ENCODE measurements around the gene H6PD. TPM values are rescaled to one million over a fixed set of nuclear protein-coding genes. Genes with fewer than 3 reads are reported as not detected.
A peak's percentile ranks its signal among the peaks of the same experiment; 100 is the strongest.

The H6PD gene
- total RNA-seq, 4 donors from 2014 or later, result 37.3 to 65.1 (median 44.4) TPM

DNA sequence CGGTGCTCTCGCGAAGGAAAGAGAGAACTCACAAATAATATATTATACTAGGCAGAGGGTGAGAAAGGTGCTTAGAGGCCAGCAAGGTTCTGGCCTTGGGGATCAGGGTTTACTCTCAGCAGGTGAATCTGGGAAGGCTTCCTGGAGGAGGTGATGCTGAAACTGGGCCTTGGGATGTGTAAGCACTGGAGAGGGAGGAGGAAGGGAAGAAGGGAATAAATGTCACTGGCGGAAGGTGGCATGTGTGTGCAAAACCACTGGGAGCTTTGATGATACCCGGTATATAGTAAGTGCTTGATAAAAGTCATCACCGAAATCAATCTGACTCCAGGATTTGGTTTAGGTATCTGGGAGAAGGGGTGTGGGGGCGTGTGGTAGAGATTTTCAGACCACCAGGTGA, 82.5 kb downstream of the H6PD start:
- Histone ChIP-seq H3K27ac (no peak overlapping the region), H3K4me1 (peaks cover 20 to 21% of the 10 kb centered on the region in 2 donors), H3K27me3 (no peaks in the 10 kb centered on the region), H3K36me3 (no peaks in the 10 kb centered on the region), H3K4me3 (no peak overlapping the region), H3K9me3 (no peaks in the 10 kb centered on the region)
- DNase-seq, result no peak
- no peak for ATAC-seq
- intact Hi-C loops (cut with DNase I; ENCODE audit: low total_unique reads), result no loop called here
- TF ChIP-seq, protein P1, sequence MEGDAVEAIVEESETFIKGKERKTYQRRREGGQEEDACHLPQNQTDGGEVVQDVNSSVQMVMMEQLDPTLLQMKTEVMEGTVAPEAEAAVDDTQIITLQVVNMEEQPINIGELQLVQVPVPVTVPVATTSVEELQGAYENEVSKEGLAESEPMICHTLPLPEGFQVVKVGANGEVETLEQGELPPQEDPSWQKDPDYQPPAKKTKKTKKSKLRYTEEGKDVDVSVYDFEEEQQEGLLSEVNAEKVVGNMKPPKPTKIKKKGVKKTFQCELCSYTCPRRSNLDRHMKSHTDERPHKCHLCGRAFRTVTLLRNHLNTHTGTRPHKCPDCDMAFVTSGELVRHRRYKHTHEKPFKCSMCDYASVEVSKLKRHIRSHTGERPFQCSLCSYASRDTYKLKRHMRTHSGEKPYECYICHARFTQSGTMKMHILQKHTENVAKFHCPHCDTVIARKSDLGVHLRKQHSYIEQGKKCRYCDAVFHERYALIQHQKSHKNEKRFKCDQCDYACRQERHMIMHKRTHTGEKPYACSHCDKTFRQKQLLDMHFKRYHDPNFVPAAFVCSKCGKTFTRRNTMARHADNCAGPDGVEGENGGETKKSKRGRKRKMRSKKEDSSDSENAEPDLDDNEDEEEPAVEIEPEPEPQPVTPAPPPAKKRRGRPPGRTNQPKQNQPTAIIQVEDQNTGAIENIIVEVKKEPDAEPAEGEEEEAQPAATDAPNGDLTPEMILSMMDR (IDR thresholded peaks at IDR 0.05 in 4 of 5, conservative IDR thresholded peaks at IDR 0.05 in 1 of 5), result no peak
- TF ChIP-seq POLR2A (IDR thresholded peaks at IDR 0.05), result no peak
- in situ Hi-C loops (cut with MboI; ENCODE audit: low sequenced_read_pairs in 4 of 4), result no loop called here

DNA sequence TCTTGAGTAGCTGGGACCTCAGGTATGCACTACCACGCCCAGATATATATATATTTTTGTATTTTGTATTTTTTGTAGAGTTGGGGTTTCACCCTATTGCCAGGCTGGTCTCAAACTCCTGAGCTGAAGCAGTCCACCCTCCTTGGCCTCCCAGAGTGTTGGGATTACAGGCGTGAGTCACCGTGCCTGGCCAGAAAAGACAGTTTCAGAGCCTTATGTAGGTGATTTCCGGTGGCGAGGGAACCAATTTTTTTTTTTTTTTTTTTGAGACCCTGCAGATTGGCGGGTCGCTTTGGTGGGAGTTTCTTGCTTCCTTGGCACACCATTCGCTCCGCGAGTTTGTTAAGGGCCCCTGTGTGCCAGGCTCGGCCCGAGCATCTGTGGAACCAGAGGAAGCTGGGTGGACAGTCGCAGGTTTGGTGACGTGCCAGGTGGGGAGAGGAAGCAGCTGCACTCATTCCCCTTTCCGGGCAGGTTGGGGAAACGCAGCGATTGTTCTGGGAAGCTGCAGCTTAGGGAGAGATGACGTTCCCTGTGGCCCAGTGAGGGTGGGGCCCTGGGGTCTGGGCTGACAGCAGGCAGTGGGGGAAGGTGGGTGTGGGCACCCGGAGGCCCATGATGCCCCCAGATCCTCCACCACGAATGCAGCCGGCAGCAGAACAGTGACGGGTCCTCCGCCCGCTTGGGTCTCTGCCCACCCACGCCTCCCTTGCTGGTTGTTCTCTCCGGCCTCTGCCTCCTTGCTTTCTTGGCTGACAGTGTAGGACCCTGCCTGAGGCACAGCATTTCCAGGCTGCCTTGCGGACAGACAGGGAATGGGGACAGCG, 83.2 kb downstream of the H6PD start:
- Histone ChIP-seq H3K9me3 (no peaks in the 10 kb centered on the region), H3K4me1 (peaks cover 25 to 26% of the 10 kb centered on the region in 2 donors), H3K27me3 (no peaks in the 10 kb centered on the region), H3K4me3 (no peak overlapping the region), H3K36me3 (no peaks in the 10 kb centered on the region), H3K27ac (peak overlapping the region in 1 of 4 donors; percentile 36)
- no peak for ATAC-seq
- DNase-seq, result no peak
- intact Hi-C loops (cut with DNase I; ENCODE audit: low total_unique reads) (no loop called here), in situ Hi-C loops (cut with MboI; ENCODE audit: low sequenced_read_pairs in 4 of 4) (no loop called here)
- TF ChIP-seq, protein P1 (IDR thresholded peaks at IDR 0.05 in 4 of 5, conservative IDR thresholded peaks at IDR 0.05 in 1 of 5), result no peak
- TF ChIP-seq POLR2A (IDR thresholded peaks at IDR 0.05), result no peak

DNA sequence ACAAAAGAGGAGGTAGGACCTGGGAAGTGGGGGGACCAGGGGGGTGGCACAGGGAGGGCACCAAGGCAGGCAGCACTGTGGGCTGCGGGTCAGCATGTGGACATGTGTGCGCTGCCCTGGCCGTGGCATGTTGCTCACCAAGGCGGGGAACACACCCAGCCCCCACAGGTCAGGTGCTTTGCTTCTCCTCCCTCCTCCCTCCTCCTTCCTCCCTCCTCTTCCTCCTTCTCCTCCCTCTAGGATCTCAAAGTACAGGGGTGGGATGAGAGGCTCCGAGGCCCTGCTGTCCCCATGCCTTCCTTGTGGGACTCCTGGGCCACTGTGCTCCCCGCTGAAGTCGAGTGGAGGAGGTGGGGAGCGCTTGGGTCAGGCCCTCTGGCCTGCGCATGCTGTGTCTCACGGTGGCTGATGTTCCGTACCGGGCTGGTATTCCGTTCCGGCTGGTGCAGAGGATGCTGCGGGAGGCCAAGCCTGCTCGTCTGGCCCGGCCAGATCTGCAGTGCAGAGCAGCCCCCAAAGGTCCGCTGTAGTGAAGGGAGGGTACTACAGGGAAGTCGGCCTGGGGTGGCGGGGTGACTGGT, 84.7 kb downstream of the H6PD start:
- Histone ChIP-seq H3K4me1 (peaks cover 28 to 39% of the 10 kb centered on the region in 2 donors), H3K27me3 (no peaks in the 10 kb centered on the region), H3K36me3 (no peaks in the 10 kb centered on the region), H3K9me3 (no peaks in the 10 kb centered on the region), H3K4me3 (no peak overlapping the region), H3K27ac (no peak overlapping the region)
- TF ChIP-seq, protein P1 (IDR thresholded peaks at IDR 0.05 in 4 of 5, conservative IDR thresholded peaks at IDR 0.05 in 1 of 5), result no peak
- TF ChIP-seq POLR2A (IDR thresholded peaks at IDR 0.05), result no peak
- DNase-seq, result no peak
- in situ Hi-C loops (cut with MboI; ENCODE audit: low sequenced_read_pairs in 4 of 4) (no loop called here), intact Hi-C loops (cut with DNase I; ENCODE audit: low total_unique reads) (no loop called here)
- no peak for ATAC-seq

- no peaks in the 10 kb centered on the region for H3K27me3 ChIP-seq
- intact Hi-C loops (cut with DNase I; ENCODE audit: low total_unique reads) (no loop called here), in situ Hi-C loops (cut with MboI; ENCODE audit: low sequenced_read_pairs in 4 of 4) (no loop called here)
- DNase-seq, result no peak
- no peak for ATAC-seq
- peaks cover 31 to 41% of the 10 kb centered on the region in 2 donors for H3K4me1 ChIP-seq
- TF ChIP-seq, protein P1 (IDR thresholded peaks at IDR 0.05 in 4 of 5, conservative IDR thresholded peaks at IDR 0.05 in 1 of 5), result no peak
- TF ChIP-seq POLR2A (IDR thresholded peaks at IDR 0.05), result no peak
- no peak overlapping the region for H3K27ac ChIP-seq
- no peak overlapping the region for H3K4me3 ChIP-seq
- no peaks in the 10 kb centered on the region for H3K36me3 ChIP-seq
- no peaks in the 10 kb centered on the region for H3K9me3 ChIP-seq
These were observed 85.4 kb downstream of the H6PD start for GRCh38 chr1:9319789-9320519.

Other genes with a start within 250 kb of the H6PD start
- not detected for gene SLC2A7, start 208.4 kb upstream of the H6PD start, total RNA-seq
- 10 to 100 TPM; 11.2 to 34.5 (median 22.8) TPM for gene SLC2A5, start 165.1 kb upstream of the H6PD start, total RNA-seq
- gene GPR157, start 105.7 kb upstream of the H6PD start, total RNA-seq, result 10 to 100 TPM; 12.9 to 38.1 (median 18.9) TPM
- 100 to 1,000 TPM in 1 of 4 donors, 10 to 100 TPM in 3; 40.4 to 161 (median 56.6) TPM for gene SPSB1, start 58.1 kb downstream of the H6PD start, total RNA-seq

Data from gastrocnemius medialis (tissue), 4 donors.